NCI-H226 (cell line): Measurements from ENCODE around the gene DYNLRB1.

Experiments
- DNase-seq: peaks from one replicate; pipeline ENCODE4 v3.0.0-alpha.2; 2015

Gene DYNLRB1

GRCh38 chr20:34559311-34560140 is 43.3 kb downstream of the DYNLRB1 start:
- no peak for DNase-seq

GRCh38 chr20:34560141-34560523 is 43.9 kb downstream of the DYNLRB1 start:
- DNase-seq, result no peak

GRCh38 chr20:34560614-34561013 is 44.4 kb downstream of the DYNLRB1 start:
- no peak for DNase-seq

GRCh38 chr20:34561661-34562060 is 45.4 kb downstream of the DYNLRB1 start:
- no peak for DNase-seq

- no peak for DNase-seq
Measured at GRCh38 chr20:34562641-34563040, 46.4 kb downstream of the DYNLRB1 start.

- no peak for DNase-seq
Measured at GRCh38 chr20:34564833-34565232, 48.6 kb downstream of the DYNLRB1 start.

GRCh38 chr20:34566978-34567891 is 51.0 kb downstream of the DYNLRB1 start:
- DNase-seq, result no peak

- DNase-seq, result no peak
Measured at GRCh38 chr20:34567892-34568865, 52.0 kb downstream of the DYNLRB1 start.

- DNase-seq, result no peak
Measured at GRCh38 chr20:34569598-34569997, 53.4 kb downstream of the DYNLRB1 start.

GRCh38 chr20:34570859-34571306 is 54.7 kb downstream of the DYNLRB1 start:
- peak; percentile 99 for DNase-seq

GRCh38 chr20:34571753-34572152 is 55.5 kb downstream of the DYNLRB1 start:
- DNase-seq, result no peak

GRCh38 chr20:34573541-34574300 is 57.5 kb downstream of the DYNLRB1 start:
- DNase-seq, result peak; percentile 20

- DNase-seq, result no peak
Measured at GRCh38 chr20:34574426-34574825, 58.2 kb downstream of the DYNLRB1 start.

GRCh38 chr20:34574861-34575260 is 58.6 kb downstream of the DYNLRB1 start:
- DNase-seq, result no peak

GRCh38 chr20:34575271-34575670 is 59.0 kb downstream of the DYNLRB1 start:
- no peak for DNase-seq

- DNase-seq, result no peak
Measured at GRCh38 chr20:34575756-34576155, 59.5 kb downstream of the DYNLRB1 start.

GRCh38 chr20:34577061-34577460 is 60.8 kb downstream of the DYNLRB1 start:
- DNase-seq, result no peak

- no peak for DNase-seq
Measured at GRCh38 chr20:34578025-34578424, 61.8 kb downstream of the DYNLRB1 start.

GRCh38 chr20:34578521-34578920 is 62.3 kb downstream of the DYNLRB1 start:
- DNase-seq, result no peak

GRCh38 chr20:34579191-34579978 is 63.2 kb downstream of the DYNLRB1 start:
- DNase-seq, result peak; percentile 86
